Measurements from ENCODE around the gene CREG2.
"Not testable (repeated sequence)": the region's sequence is repeated elsewhere in the genome, so short reads cannot be mapped to it uniquely, and the experiment has no call there.

Gene CREG2

GRCh38 chr2:101341901-101342624 lies 45.2 kb downstream of the CREG2 start:
- DNase-seq (ENCODE audit: low read depth): no peak

- DNase-seq (ENCODE audit: low read depth): no peak
Measured at GRCh38 chr2:101341421-101341820, 45.9 kb downstream of the CREG2 start.

- no peak for DNase-seq (ENCODE audit: low read depth)
Measured at GRCh38 chr2:101340141-101340551, 47.2 kb downstream of the CREG2 start.

- DNase-seq (ENCODE audit: low read depth): no peak
Measured at GRCh38 chr2:101339266-101339880, 47.9 kb downstream of the CREG2 start.

GRCh38 chr2:101337877-101338276 lies 49.4 kb downstream of the CREG2 start:
- no peak for DNase-seq (ENCODE audit: low read depth)

- DNase-seq (ENCODE audit: low read depth): no peak
Measured at GRCh38 chr2:101332885-101333766, 54.2 kb downstream of the CREG2 start.

GRCh38 chr2:101331202-101331601 lies 56.1 kb downstream of the CREG2 start:
- DNase-seq (ENCODE audit: low read depth): no peak

GRCh38 chr2:101330253-101330933 lies 56.9 kb downstream of the CREG2 start:
- DNase-seq (ENCODE audit: low read depth): no peak

GRCh38 chr2:101329026-101329425 lies 58.3 kb downstream of the CREG2 start:
- no peak for DNase-seq (ENCODE audit: low read depth)

- DNase-seq (ENCODE audit: low read depth): no peak
Measured at GRCh38 chr2:101328474-101329007, 58.8 kb downstream of the CREG2 start.

GRCh38 chr2:101327863-101328394 lies 59.4 kb downstream of the CREG2 start:
- DNase-seq (ENCODE audit: low read depth): no peak

GRCh38 chr2:101325425-101325824 lies 61.9 kb downstream of the CREG2 start:
- no peak for DNase-seq (ENCODE audit: low read depth)

- DNase-seq (ENCODE audit: low read depth): not testable (repeated sequence)
Measured at GRCh38 chr2:101316568-101316967, 70.7 kb downstream of the CREG2 start.

- DNase-seq (ENCODE audit: low read depth): no peak
Measured at GRCh38 chr2:101311696-101312017, 75.6 kb downstream of the CREG2 start.

- no peak for DNase-seq (ENCODE audit: low read depth)
Measured at GRCh38 chr2:101310834-101311695, 76.2 kb downstream of the CREG2 start.

GRCh38 chr2:101310090-101310833 lies 77.0 kb downstream of the CREG2 start:
- no peak for DNase-seq (ENCODE audit: low read depth)

GRCh38 chr2:101308432-101309210 lies 78.7 kb downstream of the CREG2 start, which contains the start of gene RNF149:
Gene RNF149 (minus strand): TSS chr2:101308701. CDS start chr2:101308588, 113 bp downstream.
- no peak for DNase-seq (ENCODE audit: low read depth)

- DNase-seq (ENCODE audit: low read depth): no peak
Measured at GRCh38 chr2:101307950-101308431, 79.3 kb downstream of the CREG2 start.

- DNase-seq (ENCODE audit: low read depth): no peak
Measured at GRCh38 chr2:101307503-101307902, 79.8 kb downstream of the CREG2 start.
